ENCODE measurements around the gene ACO1. TPM values are rescaled to one million over a fixed set of nuclear protein-coding genes. Genes with fewer than 3 reads are reported as not detected.

Gene ACO1
- total RNA-seq: 83.3 and 102 TPM in 2 replicates

GRCh38 chr9:32384364-32385151, at the start of gene ACO1:
Gene ACO1, plus strand, starts transcription at chr9:32384643. Its CDS starts 20,864 bp downstream, at chr9:32405507.

Other genes starting within 250 kb of the ACO1 start
- gene RIGI, start 141.6 kb downstream of the ACO1 start, total RNA-seq: 6.3 and 8.2 TPM in 2 replicates
- gene SMIM27, start 167.7 kb downstream of the ACO1 start, total RNA-seq: 2.8 and 9.2 TPM in 2 replicates
- gene TOPORS, start 167.9 kb downstream of the ACO1 start, total RNA-seq: 12.1 and 13.5 TPM in 2 replicates
- gene NDUFB6, start 188.5 kb downstream of the ACO1 start, total RNA-seq: 74.1 and 89.1 TPM in 2 replicates